Activated T-helper 17 cell treated with anti-CD3 and anti-CD28 coated beads, Interleukin-2, amount 50 U/mL, for 72 hours (primary cell): Measurements from ENCODE around the gene ASL. TPM values are rescaled to one million over a fixed set of nuclear protein-coding genes. Genes with fewer than 3 reads are reported as not detected.
A peak's percentile ranks its signal among the peaks of the same experiment; 100 is the strongest.
"Not testable (repeated sequence)": the region's sequence is repeated elsewhere in the genome, so short reads cannot be mapped to it uniquely, and the experiment has no call there.

Experiments used
- ATAC-seq: fragments of 150-1000 bp; cut with Tn5 transposase; replicated peaks from 2 replicates; pipeline ENCODE4 v1.10.0; 2021; ENCODE audit warnings: mild to moderate bottlenecking, moderate library complexity
- H3K27ac Mint-ChIP-seq: one replicate; pipeline ENCODE4 v1.8.0; 2022; ENCODE audit warnings: mixed read lengths
- H3K27me3 Mint-ChIP-seq: one replicate; pipeline ENCODE4 v1.8.0; 2022; ENCODE audit warnings: mixed read lengths
- H3K36me3 Mint-ChIP-seq: one replicate; pipeline ENCODE4 v1.8.0; 2022; ENCODE audit warnings: low read depth, mild to moderate bottlenecking, mixed read lengths
- H3K4me1 Mint-ChIP-seq: one replicate; pipeline ENCODE4 v1.8.0; 2022; ENCODE audit warnings: mixed read lengths
- H3K4me3 Mint-ChIP-seq: one replicate; pipeline ENCODE4 v1.8.0; 2022; ENCODE audit warnings: mild to moderate bottlenecking, mixed read lengths
- H3K9me3 Mint-ChIP-seq: one replicate; pipeline ENCODE4 v1.8.0; 2022; ENCODE audit warnings: mixed read lengths
- total RNA-seq, 2 donors: library from RNA; stranded (reverse); gene quantifications; one replicate each; pipeline ENCODE4 v1.2.3, GENCODE V29; 2022

Gene ASL
- total RNA-seq, 2 donors from 2014 or later = 33.8 to 34.7 TPM

DNA sequence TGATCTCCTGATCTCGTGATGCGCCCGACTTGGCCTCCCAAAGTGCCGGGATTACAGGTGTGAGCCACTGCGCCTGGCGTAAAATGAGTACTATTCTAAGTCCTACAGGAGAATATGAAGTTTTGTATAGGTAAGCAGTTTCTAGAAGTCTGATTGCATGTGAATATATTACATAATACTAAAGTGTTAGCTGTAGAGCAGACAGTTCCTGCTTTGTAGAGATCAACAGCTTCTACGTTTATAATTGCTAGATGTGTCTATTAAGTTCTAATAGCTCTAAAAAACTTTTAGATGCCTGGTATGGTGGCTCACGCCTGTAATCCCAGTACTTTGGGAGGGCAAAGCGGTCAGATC is 47.5 kb downstream of the ASL start:
- Mint-ChIP-seq H3K36me3 (peaks cover 35% of the 10 kb centered on the region), H3K27ac (no peak overlapping the region), H3K27me3 (no peaks in the 10 kb centered on the region), H3K4me3 (no peak overlapping the region), H3K4me1 (peaks cover 30% of the 10 kb centered on the region), H3K9me3 (no peaks in the 10 kb centered on the region)
- ATAC-seq = no peak

DNA sequence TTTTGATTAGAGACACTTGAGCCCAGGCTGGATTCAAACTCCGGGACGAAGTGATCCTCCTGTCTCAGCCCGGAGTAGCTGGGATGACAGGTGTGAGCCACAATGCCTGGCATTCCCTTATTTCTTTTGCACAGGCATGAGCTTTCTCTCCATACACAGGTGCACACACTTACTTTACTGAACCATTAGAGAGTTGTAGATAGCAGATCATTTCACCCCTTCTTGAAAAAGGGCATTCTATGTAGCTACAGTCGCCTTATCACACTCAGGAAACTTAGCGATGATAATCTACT is 48.9 kb downstream of the ASL start:
- ATAC-seq, H3K27me3 Mint-ChIP-seq, H3K9me3 Mint-ChIP-seq: not testable (repeated sequence)
- H3K4me1 Mint-ChIP-seq = peaks cover 17% of the 10 kb centered on the region
- H3K27ac Mint-ChIP-seq = peak overlapping the region; percentile 81
- peak overlapping the region; percentile 16 for H3K4me3 Mint-ChIP-seq
- peaks cover 36% of the 10 kb centered on the region for H3K36me3 Mint-ChIP-seq

DNA sequence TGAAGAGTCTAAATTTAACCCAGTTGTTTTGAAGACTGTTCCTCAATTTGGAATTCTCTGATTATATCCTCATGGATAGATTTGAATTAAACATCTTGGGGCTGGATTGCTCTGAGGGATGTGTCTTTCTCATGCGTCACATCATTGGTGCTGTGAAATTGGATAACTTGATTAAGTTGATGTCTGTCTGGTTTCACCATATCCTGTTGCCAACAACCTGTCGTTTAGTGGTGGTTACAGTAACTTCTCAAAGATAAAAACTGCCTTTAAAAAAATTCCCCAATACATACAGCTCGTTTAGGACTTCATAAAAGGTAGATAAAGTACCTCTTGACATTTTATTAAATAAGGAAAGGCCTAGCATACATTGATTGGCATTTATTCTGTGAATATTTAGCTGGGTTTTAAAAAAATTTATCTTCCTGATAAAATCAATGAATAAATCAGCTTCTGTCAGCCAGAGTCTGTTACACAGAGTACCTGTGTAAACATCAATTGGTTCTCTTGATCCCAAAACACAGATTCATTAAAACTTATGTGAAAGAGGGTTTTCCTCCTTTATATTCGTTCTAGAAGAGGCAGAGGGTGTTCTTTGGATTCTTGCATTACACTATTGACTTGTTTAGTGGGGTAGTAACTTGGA is 49.6 kb downstream of the ASL start:
- H3K9me3 Mint-ChIP-seq = no peaks in the 10 kb centered on the region
- H3K36me3 Mint-ChIP-seq = peaks cover 37% of the 10 kb centered on the region
- H3K27me3 Mint-ChIP-seq = no peaks in the 10 kb centered on the region
- peaks cover 15% of the 10 kb centered on the region for H3K4me1 Mint-ChIP-seq
- H3K4me3 Mint-ChIP-seq = peak overlapping the region; percentile 16
- no peak for ATAC-seq
- peak overlapping the region; percentile 81 for H3K27ac Mint-ChIP-seq

DNA sequence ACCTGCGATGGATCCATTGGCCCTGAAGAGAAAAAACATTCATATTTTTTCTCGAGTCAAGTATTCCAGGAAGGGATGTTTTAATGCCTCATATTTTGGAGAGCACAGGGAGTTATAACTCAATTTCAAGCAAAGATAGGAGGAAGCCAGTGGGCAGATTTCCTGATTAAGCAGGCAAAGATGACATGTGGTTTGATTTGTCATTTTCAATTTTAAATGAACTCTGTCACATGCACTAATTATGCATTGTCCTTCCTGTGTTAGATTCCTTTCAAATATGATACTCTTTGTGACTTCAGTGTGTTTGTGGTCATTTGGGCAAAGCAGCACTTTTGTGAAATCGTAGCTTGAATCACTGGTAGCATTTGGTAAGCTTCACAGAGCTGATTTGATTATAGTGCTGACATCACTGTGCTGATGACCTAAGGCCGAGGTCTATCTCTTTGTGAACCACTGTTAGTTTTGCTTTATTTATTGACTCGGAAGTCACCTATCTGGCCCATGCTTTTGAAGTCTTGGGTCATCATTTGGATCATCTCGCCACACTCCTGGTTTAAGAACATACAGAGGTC is 50.2 kb downstream of the ASL start:
- H3K4me1 Mint-ChIP-seq = peaks cover 15% of the 10 kb centered on the region
- H3K27me3 Mint-ChIP-seq, H3K9me3 Mint-ChIP-seq: not testable (repeated sequence)
- peak overlapping the region; percentile 16 for H3K4me3 Mint-ChIP-seq
- H3K27ac Mint-ChIP-seq = peak overlapping the region; percentile 81
- H3K36me3 Mint-ChIP-seq = peaks cover 39% of the 10 kb centered on the region
- peak; percentile 97 for ATAC-seq

DNA sequence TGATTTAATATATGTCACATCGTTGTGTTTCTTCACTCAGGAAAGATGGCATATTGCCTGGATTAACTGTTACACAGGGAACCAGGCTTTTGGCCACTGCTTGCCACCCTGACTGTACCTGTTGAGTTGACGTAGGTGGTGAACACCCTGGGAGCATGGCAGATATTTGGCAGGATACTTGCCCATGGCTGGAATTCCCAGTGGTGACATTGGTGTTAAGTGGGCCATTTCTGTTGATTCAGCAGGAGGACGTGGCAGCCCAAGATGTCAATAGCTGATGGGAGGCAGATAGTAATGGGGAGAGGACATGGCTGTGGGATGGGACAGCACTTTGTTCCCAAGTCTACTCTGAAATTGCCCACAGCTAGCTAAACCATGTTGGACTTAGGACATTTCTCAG is 51.6 kb downstream of the ASL start:
- Mint-ChIP-seq H3K36me3 (peaks cover 39% of the 10 kb centered on the region), H3K4me1 (peaks cover 15% of the 10 kb centered on the region), H3K27ac (peak overlapping the region; percentile 41)
- H3K9me3 Mint-ChIP-seq, H3K4me3 Mint-ChIP-seq, H3K27me3 Mint-ChIP-seq, ATAC-seq: not testable (repeated sequence)

DNA sequence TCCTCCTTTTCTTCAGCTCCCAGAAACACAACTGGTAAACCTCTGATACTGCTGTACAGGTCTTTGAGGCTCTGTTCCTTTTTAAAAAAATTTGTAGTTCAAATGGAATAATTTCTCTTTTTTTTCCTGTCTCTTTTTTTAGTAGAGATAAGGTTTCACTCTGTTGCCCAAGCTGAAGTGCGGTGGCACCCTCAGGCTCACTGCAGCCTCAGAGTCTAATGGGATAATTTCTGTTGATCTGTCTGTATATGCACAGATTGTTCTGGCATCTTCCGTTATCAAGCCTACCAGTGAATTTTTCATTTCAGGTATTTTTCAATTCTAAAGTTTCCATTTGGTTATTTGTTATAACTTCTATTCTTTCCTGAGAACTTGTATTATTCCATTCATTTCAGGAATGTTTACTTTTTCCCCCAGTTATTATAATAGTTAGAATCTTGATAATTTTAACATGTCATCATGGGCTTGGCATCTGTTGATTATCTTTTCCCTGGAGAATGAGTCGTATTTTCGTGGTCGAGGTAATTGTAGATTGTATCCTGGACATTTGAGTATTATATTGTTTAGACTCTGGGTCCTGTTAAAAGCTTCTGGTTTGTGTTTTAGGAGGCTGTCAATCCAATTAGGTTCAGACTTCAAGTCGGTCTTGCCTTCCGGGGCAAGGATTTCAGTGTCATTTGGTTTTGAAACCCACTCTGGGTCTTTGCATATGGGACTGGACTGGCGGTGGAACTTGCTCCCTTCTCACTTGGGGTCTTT is 63.6 kb downstream of the ASL start:
- no peak overlapping the region for H3K4me3 Mint-ChIP-seq
- peaks cover 100% of the 10 kb centered on the region for H3K36me3 Mint-ChIP-seq
- no peak overlapping the region for H3K27ac Mint-ChIP-seq
- H3K4me1 Mint-ChIP-seq = peaks cover 12% of the 10 kb centered on the region
- H3K27me3 Mint-ChIP-seq = no peaks in the 10 kb centered on the region
- H3K9me3 Mint-ChIP-seq = no peaks in the 10 kb centered on the region
- ATAC-seq = no peak

DNA sequence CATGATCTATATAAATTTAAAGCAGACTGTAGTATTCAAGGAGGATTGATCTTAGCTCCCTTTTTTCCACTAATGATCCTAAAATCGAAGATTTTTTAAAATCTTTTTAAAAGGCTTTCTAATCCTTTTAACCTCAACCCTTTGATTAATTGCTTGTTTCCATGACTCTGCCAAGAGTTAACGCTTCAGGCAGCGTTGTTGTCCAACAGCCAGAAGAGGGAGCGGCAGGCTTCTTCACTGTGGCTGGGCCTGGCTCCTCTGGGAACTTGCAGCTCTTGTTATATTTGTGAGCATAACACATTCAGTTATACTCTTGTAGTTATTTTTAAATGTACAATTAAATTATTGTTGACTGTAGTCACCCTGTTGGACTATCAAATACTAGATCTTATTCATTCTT is 65.3 kb downstream of the ASL start:
- Mint-ChIP-seq H3K4me3 (no peak overlapping the region), H3K27ac (peak overlapping the region; percentile 12), H3K27me3 (no peaks in the 10 kb centered on the region), H3K36me3 (peaks cover 98% of the 10 kb centered on the region), H3K9me3 (no peaks in the 10 kb centered on the region), H3K4me1 (peaks cover 16% of the 10 kb centered on the region)
- no peak for ATAC-seq

DNA sequence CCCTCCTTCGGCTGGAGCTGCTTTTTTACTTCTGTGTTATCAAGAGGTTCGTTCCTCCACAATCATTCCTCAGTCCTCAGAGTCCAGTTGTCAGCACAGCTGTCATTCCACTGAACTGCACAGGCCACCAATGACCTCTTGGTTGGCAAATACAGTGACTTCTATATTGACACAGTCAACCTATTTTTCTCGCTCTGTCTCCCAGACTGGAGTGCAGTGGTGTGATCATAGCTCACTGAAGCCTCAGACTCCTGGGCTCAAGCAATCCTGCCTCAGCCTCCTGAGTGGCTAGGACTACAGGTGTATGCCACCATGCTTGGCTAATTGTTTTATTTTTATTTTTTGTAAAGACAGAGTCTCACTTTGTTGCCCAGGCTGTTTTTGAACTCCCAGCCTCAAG is 66.7 kb downstream of the ASL start:
- Mint-ChIP-seq H3K4me3 (no peak overlapping the region), H3K36me3 (peaks cover 98% of the 10 kb centered on the region), H3K9me3 (no peaks in the 10 kb centered on the region), H3K27me3 (no peaks in the 10 kb centered on the region), H3K27ac (peak overlapping the region; percentile 42), H3K4me1 (peaks cover 24% of the 10 kb centered on the region)
- ATAC-seq = no peak

DNA sequence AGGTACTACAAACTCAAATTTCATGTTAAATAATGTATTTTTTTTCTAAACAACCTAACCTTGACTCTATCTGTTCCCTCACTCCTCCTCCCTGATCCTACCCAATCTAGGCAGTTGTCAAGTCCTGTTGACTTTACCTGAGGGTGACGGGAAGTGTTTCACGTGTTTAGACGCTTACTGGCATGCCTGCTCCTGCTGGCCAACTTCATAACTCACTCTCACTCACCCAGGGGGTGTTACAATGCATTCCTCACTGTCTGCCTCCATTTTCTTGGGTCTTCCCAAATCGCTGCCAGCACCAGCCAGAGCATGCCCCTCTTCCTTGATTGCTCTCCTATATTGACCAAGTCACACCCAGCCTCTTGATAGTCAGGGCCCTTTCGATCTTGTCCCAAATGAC is 67.4 kb downstream of the ASL start:
- H3K36me3 Mint-ChIP-seq = peaks cover 98% of the 10 kb centered on the region
- H3K27ac Mint-ChIP-seq = peak overlapping the region; percentile 68
- ATAC-seq = no peak
- H3K27me3 Mint-ChIP-seq = no peaks in the 10 kb centered on the region
- H3K4me3 Mint-ChIP-seq = no peak overlapping the region
- H3K4me1 Mint-ChIP-seq = peaks cover 24% of the 10 kb centered on the region
- no peaks in the 10 kb centered on the region for H3K9me3 Mint-ChIP-seq

Other genes with a start within 250 kb of the ASL start
- 10 to 100 TPM; 10.4 to 22.8 TPM for gene VKORC1L1, start 202.7 kb upstream of the ASL start, total RNA-seq
- gene GUSB, start 93.6 kb upstream of the ASL start, total RNA-seq = 10 to 100 TPM; 53.4 to 66.7 TPM
- 10 to 100 TPM; 19.6 to 25.7 TPM for gene CRCP, start 39.0 kb downstream of the ASL start, total RNA-seq
- gene TPST1, start 129.5 kb downstream of the ASL start, total RNA-seq = under 1 TPM; 0.84 to 0.93 TPM